Caco-2 (cell line): Measurements from ENCODE around the gene PHF1. TPM values are rescaled to one million over a fixed set of nuclear protein-coding genes. Genes with fewer than 3 reads are reported as not detected.
A peak's percentile ranks its signal among the peaks of the same experiment; 100 is the strongest.

ENCODE experiments used
- BruUV-seq: library from RNA; stranded (reverse); fragments of 400-500 nt; replicated peaks from 2 replicates; lab custom pipeline; 2021; lab: Mats Ljungman, UMichigan
- CTCF ChIA-PET: fragments of 300-600 bp; sonication (Branson Sonifier 250); formaldehyde crosslinking; loops from one replicate; lab custom pipeline; 2022; ENCODE audit warnings: antibody characterized with exemption; lab: Charles Lee
- POLR2A ChIA-PET: fragments of 300-600 bp; sonication (Branson Sonifier 250); formaldehyde crosslinking; loops from one replicate; lab custom pipeline; 2022; ENCODE audit warnings: antibody characterized with exemption; lab: Charles Lee
- DNase-seq, 2 experiments: peaks; one replicate each; pipeline versions ENCODE4 v3.0.0 to v3.0.0-alpha.2; 2020 to 2022
- H3K27me3 ChIP-seq: replicated peaks from 2 replicates; pipeline ENCODE4 v1.6.0; 2011; ENCODE audit warnings: low read length; ENCODE audit not compliant: control insufficient read depth, insufficient read depth
- H3K36me3 ChIP-seq: 2 replicates; pipeline ENCODE4 v1.5.1; 2011; ENCODE audit warnings: low read length; ENCODE audit not compliant: control insufficient read depth, insufficient read depth
- H3K4me1 ChIP-seq: fragments of 250-450 bp; sonication (Bioruptor Pico); 2 replicates; pipeline ENCODE4 v1.5.1; 2020; ENCODE audit warnings: mild to moderate bottlenecking
- H3K4me3 ChIP-seq: 2 replicates; pipeline ENCODE4 v1.5.1; 2011; ENCODE audit warnings: low read depth, mild to moderate bottlenecking, control low read depth, low read length
- H3K9me3 ChIP-seq: fragments of 250-450 bp; sonication (Bioruptor Pico); 2 replicates; pipeline ENCODE4 v1.5.1; 2020; ENCODE audit warnings: mild to moderate bottlenecking, moderate library complexity
- H3K27ac Mint-ChIP-seq: one replicate; pipeline ENCODE4 v1.8.0; 2022; ENCODE audit warnings: mixed read lengths; ENCODE audit not compliant: unreplicated experiment
- H3K27me3 Mint-ChIP-seq: one replicate; pipeline ENCODE4 v1.8.0; 2022; ENCODE audit warnings: mixed read lengths; ENCODE audit not compliant: insufficient read depth, unreplicated experiment
- H3K36me3 Mint-ChIP-seq: one replicate; pipeline ENCODE4 v1.8.0; 2022; ENCODE audit warnings: mild to moderate bottlenecking, mixed read lengths; ENCODE audit not compliant: insufficient read depth, unreplicated experiment
- H3K4me1 Mint-ChIP-seq: one replicate; pipeline ENCODE4 v1.8.0; 2022; ENCODE audit warnings: low read depth, mixed read lengths; ENCODE audit not compliant: unreplicated experiment
- H3K4me3 Mint-ChIP-seq: one replicate; pipeline ENCODE4 v1.8.0; 2022; ENCODE audit warnings: mild to moderate bottlenecking, moderate library complexity, mixed read lengths; ENCODE audit not compliant: unreplicated experiment
- H3K9me3 Mint-ChIP-seq: one replicate; pipeline ENCODE4 v1.8.0; 2022; ENCODE audit warnings: mixed read lengths; ENCODE audit not compliant: unreplicated experiment
- intact Hi-C: fragments of 100-400 bp; cut with micrococcal nuclease; formaldehyde crosslinking; loops from one replicate; pipeline ENCODE4 v1.10.0; 2022; ENCODE audit not compliant: unreplicated experiment
- total RNA-seq: library from RNA; stranded (reverse); gene quantifications from 2 replicates; pipeline ENCODE4 v1.2.3, GENCODE V29; 2022
- TF ChIP-seq, protein P1 (sequence below), 2 experiments: fragments of 200-600 bp in 1 of 2; IDR thresholded peaks; 1 replicate in 1 of 2; 2 replicates in 1 of 2; pipeline versions ENCODE4 v1.5.1 to v1.8.0; 2011 to 2022; ENCODE audit warnings: antibody characterized with exemption in 1 of 2, control low read depth in 1 of 2, inconsistent platforms in 1 of 2, low read depth in 1 of 2, low read length in 1 of 2, mild to moderate bottlenecking in 1 of 2, moderate library complexity in 1 of 2; ENCODE audit not compliant: insufficient read depth in 1 of 2, severe bottlenecking in 1 of 2, unreplicated experiment in 1 of 2

The PHF1 gene
- total RNA-seq, 1 experiment from 2014 or later: 26.4 TPM

DNA sequence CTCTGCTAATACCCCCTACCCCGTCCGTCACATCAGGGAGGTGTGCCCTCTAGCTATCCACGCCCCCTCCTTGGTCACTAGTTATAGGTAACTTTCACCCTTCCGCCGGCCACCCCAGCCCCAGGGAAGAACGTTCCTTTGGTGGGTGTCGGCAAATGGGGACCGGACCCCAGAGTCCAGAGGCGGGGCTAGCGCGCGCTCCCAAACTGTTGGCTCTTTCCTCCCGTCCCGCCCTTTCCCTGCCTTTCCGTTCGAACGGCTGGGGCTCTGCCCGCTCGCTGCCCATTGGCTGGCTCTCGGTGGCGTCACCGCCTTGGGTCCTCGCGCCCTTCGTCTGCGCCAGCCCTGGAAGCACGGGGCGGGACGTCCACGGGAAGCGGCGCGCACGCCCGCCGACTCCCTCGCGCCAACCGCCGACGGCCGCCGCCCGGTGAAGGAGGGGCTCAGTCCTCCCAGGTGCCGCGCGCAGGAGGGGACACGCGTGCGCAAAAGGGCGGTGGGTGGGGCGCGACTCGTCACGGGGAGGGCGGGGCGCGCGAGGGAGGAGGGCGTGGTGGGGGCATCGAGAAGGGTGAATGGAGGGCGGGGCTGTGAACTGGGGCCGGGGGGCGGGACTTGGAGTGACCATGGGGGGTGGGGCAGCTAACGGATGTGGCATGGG is 634 bp upstream of the PHF1 start:
- no TSS peak for BruUV-seq
- H3K4me3 ChIP-seq: peak overlapping the region; percentile 86
- H3K9me3 Mint-ChIP-seq: no peaks in the 10 kb centered on the region
- DNase-seq: peak; percentile 98 to 99
- H3K27ac Mint-ChIP-seq: peak overlapping the region; percentile 99
- POLR2A ChIA-PET: interaction anchor here (0.5 to 1.2 kb wide), 13 partner anchors 8 to 1351 kb away, joined by 3 to 8 read pairs (median 3); partner anchors contain the start of genes CUTA, WDR46, ZBTB22 and ZBTB9
- peaks cover 13% of the 10 kb centered on the region for H3K4me1 Mint-ChIP-seq
- H3K27me3 ChIP-seq: no peaks in the 10 kb centered on the region
- peaks cover 80% of the 10 kb centered on the region for H3K36me3 Mint-ChIP-seq
- no peaks in the 10 kb centered on the region for H3K27me3 Mint-ChIP-seq
- TF ChIP-seq, protein P1, sequence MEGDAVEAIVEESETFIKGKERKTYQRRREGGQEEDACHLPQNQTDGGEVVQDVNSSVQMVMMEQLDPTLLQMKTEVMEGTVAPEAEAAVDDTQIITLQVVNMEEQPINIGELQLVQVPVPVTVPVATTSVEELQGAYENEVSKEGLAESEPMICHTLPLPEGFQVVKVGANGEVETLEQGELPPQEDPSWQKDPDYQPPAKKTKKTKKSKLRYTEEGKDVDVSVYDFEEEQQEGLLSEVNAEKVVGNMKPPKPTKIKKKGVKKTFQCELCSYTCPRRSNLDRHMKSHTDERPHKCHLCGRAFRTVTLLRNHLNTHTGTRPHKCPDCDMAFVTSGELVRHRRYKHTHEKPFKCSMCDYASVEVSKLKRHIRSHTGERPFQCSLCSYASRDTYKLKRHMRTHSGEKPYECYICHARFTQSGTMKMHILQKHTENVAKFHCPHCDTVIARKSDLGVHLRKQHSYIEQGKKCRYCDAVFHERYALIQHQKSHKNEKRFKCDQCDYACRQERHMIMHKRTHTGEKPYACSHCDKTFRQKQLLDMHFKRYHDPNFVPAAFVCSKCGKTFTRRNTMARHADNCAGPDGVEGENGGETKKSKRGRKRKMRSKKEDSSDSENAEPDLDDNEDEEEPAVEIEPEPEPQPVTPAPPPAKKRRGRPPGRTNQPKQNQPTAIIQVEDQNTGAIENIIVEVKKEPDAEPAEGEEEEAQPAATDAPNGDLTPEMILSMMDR (IDR thresholded peaks at IDR 0.05; ENCODE audit: insufficient read depth in 1 of 2, low read depth in 1 of 2, low read length in 1 of 2, severe bottlenecking in 1 of 2, unreplicated experiment in 1 of 2): no peak
- CTCF ChIA-PET: interaction anchor here (0.6 to 1.8 kb wide), 9 partner anchors 16 to 211 kb away, joined by 3 to 16 read pairs (median 4); partner anchors contain the start of genes ITPR3 and ZBTB9
- intact Hi-C loops: loop anchor here (1.0 kb wide), 4 partner anchors 8 to 87 kb away; partner anchors contain the start of genes CUTA and KIFC1
- peak overlapping the region; percentile 96 for H3K4me3 Mint-ChIP-seq
- peaks cover 5% of the 10 kb centered on the region for H3K36me3 ChIP-seq
- no peaks in the 10 kb centered on the region for H3K9me3 ChIP-seq
- H3K4me1 ChIP-seq: peaks cover 15% of the 10 kb centered on the region

DNA sequence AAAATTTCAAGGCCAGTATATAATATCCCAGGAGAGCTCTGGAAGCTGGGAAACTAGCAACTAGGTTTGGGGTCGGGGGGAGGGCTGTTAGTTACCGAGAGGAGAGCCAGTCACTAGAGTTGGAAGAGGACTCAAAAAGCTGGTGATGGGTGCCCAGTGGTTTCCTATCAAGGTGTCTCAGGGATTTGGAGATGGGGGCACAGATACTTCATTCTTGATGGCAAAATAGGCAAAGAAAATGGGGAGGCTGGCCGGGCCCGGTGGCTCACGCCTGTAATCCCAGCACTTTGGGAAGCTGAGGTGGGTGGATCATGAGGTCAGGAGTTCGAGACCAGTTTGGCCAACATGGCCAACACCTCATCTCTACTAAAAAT is 805 bp downstream of the PHF1 start:
- CTCF ChIA-PET: no interaction called here
- Mint-ChIP-seq H3K36me3 (peaks cover 73% of the 10 kb centered on the region), H3K9me3 (no peaks in the 10 kb centered on the region), H3K27me3 (no peaks in the 10 kb centered on the region), H3K4me1 (peaks cover 13% of the 10 kb centered on the region), H3K27ac (peak overlapping the region; percentile 99), H3K4me3 (peak overlapping the region; percentile 96)
- TF ChIP-seq, protein P1 (IDR thresholded peaks at IDR 0.05; ENCODE audit: insufficient read depth in 1 of 2, low read depth in 1 of 2, low read length in 1 of 2, severe bottlenecking in 1 of 2, unreplicated experiment in 1 of 2): no peak
- Histone ChIP-seq H3K36me3 (peaks cover 4% of the 10 kb centered on the region), H3K4me3 (peak overlapping the region; percentile 86), H3K4me1 (peaks cover 22% of the 10 kb centered on the region), H3K9me3 (no peaks in the 10 kb centered on the region), H3K27me3 (no peaks in the 10 kb centered on the region)
- intact Hi-C loops: no loop called here
- DNase-seq: no peak
- POLR2A ChIA-PET: no interaction called here
- BruUV-seq: no TSS peak

DNA sequence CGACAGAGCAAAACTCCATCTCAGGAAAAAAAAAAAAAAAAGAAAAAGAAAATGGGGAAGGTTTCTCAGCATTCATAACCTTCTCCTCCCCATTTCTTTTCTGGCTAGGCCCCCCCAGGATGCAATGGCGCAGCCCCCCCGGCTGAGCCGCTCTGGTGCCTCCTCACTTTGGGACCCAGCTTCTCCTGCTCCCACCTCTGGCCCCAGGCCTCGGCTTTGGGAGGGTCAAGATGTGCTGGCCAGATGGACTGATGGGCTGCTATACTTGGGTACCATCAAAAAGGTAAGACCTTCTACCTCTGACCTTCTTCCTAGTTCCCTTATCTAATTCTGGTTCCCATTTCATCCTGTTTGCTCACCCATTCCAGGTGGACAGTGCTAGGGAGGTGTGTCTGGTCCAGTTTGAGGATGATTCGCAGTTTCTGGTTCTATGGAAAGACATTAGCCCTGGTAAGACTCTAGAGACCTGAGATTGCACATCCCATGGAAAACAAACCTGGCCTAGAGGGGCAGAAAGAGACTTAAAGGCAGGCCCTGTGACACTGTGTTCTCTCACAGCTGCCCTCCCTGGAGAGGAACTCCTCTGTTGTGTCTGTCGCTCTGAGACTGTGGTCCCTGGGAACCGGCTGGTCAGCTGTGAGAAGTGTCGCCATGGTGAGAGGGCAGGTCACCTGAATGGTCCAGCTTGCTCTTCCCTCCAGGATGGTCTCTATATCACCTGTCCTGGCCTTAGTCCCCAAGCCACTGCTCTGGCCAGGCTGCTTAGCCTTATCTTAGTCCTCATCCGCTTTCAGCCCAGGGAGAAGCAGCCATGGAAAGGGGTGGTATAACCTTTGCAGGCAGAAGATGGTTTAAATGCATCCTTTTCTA is 1.6 kb downstream of the PHF1 start:
- intact Hi-C loops: no loop called here
- peak overlapping the region; percentile 96 for H3K4me3 Mint-ChIP-seq
- CTCF ChIA-PET: no interaction called here
- H3K36me3 ChIP-seq: peaks cover 4% of the 10 kb centered on the region
- TF ChIP-seq, protein P1 (IDR thresholded peaks at IDR 0.05; ENCODE audit: insufficient read depth in 1 of 2, low read depth in 1 of 2, low read length in 1 of 2, severe bottlenecking in 1 of 2, unreplicated experiment in 1 of 2): no peak
- H3K36me3 Mint-ChIP-seq: peaks cover 68% of the 10 kb centered on the region
- POLR2A ChIA-PET: interaction anchor here (0.6 kb wide), 1 partner anchor 94 kb away, joined by 4 read pairs; no protein-coding TSS in a partner anchor
- no peaks in the 10 kb centered on the region for H3K9me3 Mint-ChIP-seq
- no peaks in the 10 kb centered on the region for H3K27me3 Mint-ChIP-seq
- H3K4me1 ChIP-seq: peaks cover 25% of the 10 kb centered on the region
- BruUV-seq: no TSS peak
- peaks cover 13% of the 10 kb centered on the region for H3K4me1 Mint-ChIP-seq
- H3K27ac Mint-ChIP-seq: peak overlapping the region; percentile 99
- no peak overlapping the region for H3K4me3 ChIP-seq
- no peak for DNase-seq
- no peaks in the 10 kb centered on the region for H3K9me3 ChIP-seq
- H3K27me3 ChIP-seq: no peaks in the 10 kb centered on the region
